IMR-90 (cell line): ENCODE results near the gene PPP2R1B. TPM values are rescaled to one million over a fixed set of nuclear protein-coding genes. Genes with fewer than 3 reads are reported as not detected.

Source experiments
- ATAC-seq: fragments of 200-7000 bp; cut with Tn5 transposase; 2 replicates; pipeline ENCODE4 v1.9.1; 2020; ENCODE audit warnings: low read depth, mild to moderate bottlenecking, moderate library complexity
- BruUV-seq: library from RNA; stranded (reverse); fragments of 400-500 nt; replicated peaks from 2 replicates; lab custom pipeline; 2021; lab: Mats Ljungman, UMichigan
- CTCF ChIA-PET: fragments of 300-600 bp; formaldehyde crosslinking; extraction: SDS; loops from one replicate; lab custom pipeline; 2021; ENCODE audit warnings: antibody characterized with exemption; lab: Yijun Ruan, JAX
- POLR2A ChIA-PET: fragments of 300-600 bp; sonication (Branson Sonifier 250); formaldehyde crosslinking; loops from one replicate; lab custom pipeline; 2022; ENCODE audit warnings: antibody characterized with exemption; ENCODE audit not compliant: unreplicated experiment; lab: Charles Lee
- DNase-seq: peaks from one replicate; pipeline ENCODE4 v3.0.0; 2013
- H2AFZ ChIP-seq: replicated peaks from 2 replicates; pipeline ENCODE3; 2013; ENCODE audit warnings: low read length, mild to moderate bottlenecking; ENCODE audit not compliant: poor library complexity
- H2AK5ac ChIP-seq: 2 replicates; pipeline ENCODE4 v1.6.1; 2013; ENCODE audit warnings: low read depth, low read length, inconsistent platforms
- H2AK9ac ChIP-seq: replicated peaks from 2 replicates; pipeline ENCODE3; 2013; ENCODE audit warnings: mild to moderate bottlenecking, low read depth, low read length, moderate library complexity; ENCODE audit not compliant: poor library complexity
- H2BK120ac ChIP-seq: 2 replicates; pipeline ENCODE4 v1.6.1; 2013; ENCODE audit warnings: low read depth, low read length, inconsistent platforms
- H2BK15ac ChIP-seq: 3 replicates; pipeline ENCODE4 v1.6.1; 2013; ENCODE audit warnings: low read depth, low read length, inconsistent platforms
- H2BK20ac ChIP-seq: 2 replicates; pipeline ENCODE4 v1.6.1; 2013; ENCODE audit warnings: low read depth, mild to moderate bottlenecking, inconsistent platforms, low read length, moderate library complexity
- H2BK5ac ChIP-seq: 2 replicates; pipeline ENCODE4 v1.6.1; 2013; ENCODE audit warnings: mild to moderate bottlenecking, low read depth, low read length, inconsistent platforms; ENCODE audit not compliant: poor library complexity, severe bottlenecking
- H3K14ac ChIP-seq: replicated peaks from 2 replicates; pipeline ENCODE4 v1.6.1; 2013; ENCODE audit warnings: low read depth, low read length, inconsistent platforms
- H3K18ac ChIP-seq: 2 replicates; pipeline ENCODE4 v1.6.1; 2013; ENCODE audit warnings: low read depth, low read length, control low read depth
- H3K23ac ChIP-seq: 2 replicates; pipeline ENCODE4 v1.6.1; 2013; ENCODE audit warnings: low read depth, low read length, inconsistent platforms
- H3K27ac ChIP-seq: 2 replicates; pipeline ENCODE4 v1.5.1; 2013; ENCODE audit warnings: mild to moderate bottlenecking, control low read depth, low read length; ENCODE audit not compliant: insufficient read depth
- H3K27me3 ChIP-seq: 2 replicates; pipeline ENCODE4 v1.6.1; 2013; ENCODE audit warnings: low read length; ENCODE audit not compliant: control insufficient read depth, insufficient read depth
- H3K36me3 ChIP-seq: 2 replicates; pipeline ENCODE4 v1.6.1; 2013; ENCODE audit warnings: low read length, mixed read lengths; ENCODE audit not compliant: control insufficient read depth, insufficient read depth
- H3K4ac ChIP-seq: 2 replicates; pipeline ENCODE4 v1.6.1; 2013; ENCODE audit warnings: low read depth, low read length, inconsistent platforms
- H3K4me1 ChIP-seq: 2 replicates; pipeline ENCODE4 v1.6.1; 2013; ENCODE audit warnings: low read length, mixed read lengths; ENCODE audit not compliant: control insufficient read depth, insufficient read depth
- H3K4me2 ChIP-seq: 2 replicates; pipeline ENCODE4 v1.6.1; 2013; ENCODE audit warnings: low read depth, mild to moderate bottlenecking, control low read depth, low read length, moderate library complexity
- H3K4me3 ChIP-seq: 2 replicates; pipeline ENCODE4 v1.5.1; 2013; ENCODE audit warnings: low read depth, mild to moderate bottlenecking, control low read depth, low read length, moderate library complexity; ENCODE audit not compliant: insufficient read depth
- H3K56ac ChIP-seq: 2 replicates; pipeline ENCODE4 v1.6.1; 2013; ENCODE audit warnings: low read length, inconsistent platforms; ENCODE audit not compliant: insufficient read depth; ENCODE audit errors: extremely low read depth
- H3K79me1 ChIP-seq, 2 experiments: 2 replicates each; pipeline ENCODE4 v1.6.1; 2013; ENCODE audit warnings: low read length in 2 of 2, inconsistent platforms in 1 of 2, low read depth in 1 of 2
- H3K9ac ChIP-seq: 2 replicates; pipeline ENCODE4 v1.6.1; 2013; ENCODE audit warnings: low read depth, low read length, control low read depth
- H3K9me1 ChIP-seq: 2 replicates; pipeline ENCODE4 v1.6.1; 2013; ENCODE audit warnings: low read length, inconsistent platforms; ENCODE audit not compliant: insufficient read depth
- H3K9me3 ChIP-seq: 2 replicates; pipeline ENCODE4 v1.6.1; 2013; ENCODE audit warnings: low read length; ENCODE audit not compliant: control insufficient read depth, insufficient read depth
- H4K20me1 ChIP-seq: 2 replicates; pipeline ENCODE4 v1.6.1; 2013; ENCODE audit warnings: low read length, inconsistent platforms; ENCODE audit not compliant: insufficient read depth
- H4K5ac ChIP-seq: 2 replicates; pipeline ENCODE4 v1.6.1; 2013; ENCODE audit warnings: mild to moderate bottlenecking, low read depth, low read length, control low read depth
- H4K8ac ChIP-seq, 2 experiments: 2 replicates each; pipeline ENCODE4 v1.6.1; 2013; ENCODE audit warnings: low read depth in 2 of 2, low read length in 2 of 2, control low read depth in 1 of 2, inconsistent platforms in 1 of 2
- H4K91ac ChIP-seq: 2 replicates; pipeline ENCODE4 v1.6.1; 2013; ENCODE audit warnings: low read depth, low read length, inconsistent platforms; ENCODE audit not compliant: insufficient read depth
- MAFK ChIP-seq: IDR thresholded peaks from 2 replicates; pipeline ENCODE4 v1.6.1; 2012; ENCODE audit warnings: low read depth, low read length, improper control_type of control experiment
- MAZ ChIP-seq: IDR thresholded peaks from 2 replicates; pipeline ENCODE4 v1.6.1; 2012; ENCODE audit warnings: low read depth, mild to moderate bottlenecking, low read length, improper control_type of control experiment, moderate library complexity, borderline replicate concordance
- RCOR1 ChIP-seq: IDR thresholded peaks from 2 replicates; pipeline ENCODE4 v1.6.1; 2012; ENCODE audit warnings: mild to moderate bottlenecking, low read length, improper control_type of control experiment; ENCODE audit not compliant: insufficient replicate concordance
- WGBS, 2 experiments: methylation state at CpG; one replicate each; pipeline versions ENCODE4 v1.1.5 to v1.1.7; 2013; ENCODE audit warnings: missing lambda C conversion rate in 2 of 2; ENCODE audit not compliant: insufficient read length in 1 of 2; ENCODE audit errors: extremely low coverage in 2 of 2; 5-methylcytosine and 5-hydroxymethylcytosine counted together
- dilution Hi-C: fragments of 300-500 bp; cut with HindIII; formaldehyde crosslinking; loops from one replicate; pipeline ENCODE4 v1.14.3; 2018; ENCODE audit warnings: low sequenced_read_pairs; ENCODE audit not compliant: unreplicated experiment
- in situ Hi-C: fragments of 300-500 bp; cut with MboI; formaldehyde crosslinking; loops from 3 replicates; pipeline ENCODE4 v1.14.3; 2019; ENCODE audit warnings: low sequenced_read_pairs, inconsistent platforms, mixed read lengths
- intact Hi-C: fragments of 100-400 bp; cut with micrococcal nuclease; formaldehyde crosslinking; loops from 2 replicates; pipeline ENCODE4 v1.10.0; 2022
- polyA plus RNA-seq, 3 experiments: library from polyadenylated mRNA; depleted of rRNA; stranded (reverse); fragments of >200 nt; gene quantifications; 2 replicates each; pipeline ENCODE4 v1.2.3, GENCODE V29; 2012; ENCODE audit warnings: low replicate concordance in 1 of 3
- total RNA-seq: library from RNA; depleted of rRNA; stranded (reverse); fragments of >200 nt; gene quantifications from 2 replicates; pipeline ENCODE4 v1.2.3, GENCODE V29; 2012

PPP2R1B gene
- total and polyA plus RNA-seq, 2 of the 4 experiments (the other 2 are of a cell fraction): 23.0 to 62.9 TPM

DNA sequence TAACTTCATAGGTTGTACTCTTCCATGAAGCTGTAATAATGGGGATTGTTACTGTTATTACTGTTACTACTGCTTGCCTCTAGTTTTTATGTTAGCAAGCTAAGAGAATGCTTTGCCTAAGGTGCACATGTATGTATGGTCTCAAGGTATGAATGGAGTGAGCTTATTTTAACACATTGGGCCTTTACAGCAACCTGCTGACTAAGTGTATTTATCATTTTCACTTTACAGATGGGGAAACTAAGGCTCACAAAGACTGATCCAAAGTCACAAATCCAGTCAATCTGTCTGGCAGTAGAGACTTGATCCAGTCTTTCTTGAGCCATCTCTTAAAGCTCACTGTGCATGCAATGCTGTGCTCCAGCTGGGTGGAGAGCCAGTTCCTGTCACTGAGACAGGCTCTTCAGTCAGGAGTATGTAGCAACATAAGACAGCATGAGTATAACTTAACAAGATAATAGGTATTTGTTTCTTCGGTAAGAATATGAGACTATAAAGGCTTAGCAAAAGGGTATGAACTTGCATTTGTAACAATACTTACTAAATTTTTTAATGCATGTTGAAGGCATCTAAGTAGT lies 66.5 kb downstream of the PPP2R1B start:
- Histone ChIP-seq H3K4ac (no peak overlapping the region), H2AFZ (no peak overlapping the region), H3K36me3 (peaks cover 15% of the 10 kb centered on the region), H4K5ac (no peak overlapping the region), H4K20me1 (no peaks in the 10 kb centered on the region), H4K8ac (no peak overlapping the region), H3K9ac (no peak overlapping the region), H3K27me3 (no peaks in the 10 kb centered on the region), H3K79me1 (peaks cover 27 to 36% of the 10 kb centered on the region in 2 experiments), H3K9me3 (no peaks in the 10 kb centered on the region), H3K18ac (no peak overlapping the region), H2BK15ac (peak overlapping the region; percentile 59; the same call in 1 of the 3 replicates), H3K27ac (no peak overlapping the region), H3K4me1 (peaks cover 13% of the 10 kb centered on the region), H2AK9ac (no peak overlapping the region), H3K4me3 (no peak overlapping the region), H2BK20ac (no peak overlapping the region), H3K56ac (no peak overlapping the region), H3K14ac (no peak overlapping the region), H2BK120ac (no peak overlapping the region), H4K91ac (no peak overlapping the region; the same call in 1 of the 2 replicates), H2AK5ac (no peak overlapping the region), H3K9me1 (peaks cover 14% of the 10 kb centered on the region), H3K23ac (no peak overlapping the region; the same call in 1 of the 2 replicates), H2BK5ac (no peak overlapping the region), H3K4me2 (no peak overlapping the region)
- intact Hi-C loops: loop anchor here (5.0 to 10.0 kb wide), 2 partner anchors 78 to 95 kb away; partner anchors contain the start of gene SIK2
- no TSS peak for BruUV-seq
- DNase-seq (no peak), ATAC-seq (no peak)
- no CpG with 5 or more reads among the region's 1 CpG for WGBS, 2 experiments
- in situ Hi-C loops: no loop called here
- ChIA-PET CTCF (no interaction called here), POLR2A (no interaction called here)
- dilution Hi-C loops: no loop called here
- TF ChIP-seq RCOR1: no peak
- peak; percentile 46; the same call in 1 of the 2 replicates for TF ChIP-seq MAFK
- no peak for TF ChIP-seq MAZ
